HepG2 (cell line): ENCODE data around the gene SIRT7. TPM values are rescaled to one million over a fixed set of nuclear protein-coding genes. Genes with fewer than 3 reads are reported as not detected.

Experiments
- CHCHD3 ChIP-seq: sonication (generic); formaldehyde crosslinking; IDR thresholded peaks from 2 replicates; pipeline ENCODE4 v1.8.0; 2022; ENCODE audit warnings: mild to moderate bottlenecking, missing genetic modification reagents, moderate library complexity
- FOXC1 ChIP-seq: sonication (generic); formaldehyde crosslinking; IDR thresholded peaks from 2 replicates; pipeline ENCODE4 v1.8.0; 2022; ENCODE audit warnings: mild to moderate bottlenecking, missing genetic modification reagents, borderline replicate concordance
- HNRNPK ChIP-seq: fragments of 200-400 bp; formaldehyde crosslinking; IDR thresholded peaks from 2 replicates; pipeline ENCODE4 v1.6.1; 2018; ENCODE audit warnings: low read length, low read depth, moderate library complexity, mild to moderate bottlenecking; ENCODE audit not compliant: poor library complexity, severe bottlenecking
- HOXD1 ChIP-seq: sonication (generic); formaldehyde crosslinking; IDR thresholded peaks from 2 replicates; pipeline ENCODE4 v1.5.0; 2020; ENCODE audit warnings: missing genetic modification reagents
- MEIS1 ChIP-seq: sonication (generic); formaldehyde crosslinking; IDR thresholded peaks from 2 replicates; pipeline ENCODE4 v1.9.0; 2021; ENCODE audit warnings: mild to moderate bottlenecking, missing genetic modification reagents, moderate library complexity, borderline replicate concordance
- RARG ChIP-seq: sonication (generic); formaldehyde crosslinking; IDR thresholded peaks from 2 replicates; pipeline ENCODE4 v1.4.0; 2020; ENCODE audit warnings: low read depth, mild to moderate bottlenecking, missing genetic modification reagents
- RBFOX2 ChIP-seq: fragments of 200-400 bp; formaldehyde crosslinking; IDR thresholded peaks from 2 replicates; pipeline ENCODE4 v1.6.1; 2017; ENCODE audit warnings: low read depth, mild to moderate bottlenecking, low read length
- REXO4 ChIP-seq: sonication (generic); formaldehyde crosslinking; IDR thresholded peaks from 2 replicates; pipeline ENCODE4 v1.8.0; 2022; ENCODE audit warnings: missing genetic modification reagents, mild to moderate bottlenecking, borderline replicate concordance
- SALL2 ChIP-seq: sonication (generic); formaldehyde crosslinking; IDR thresholded peaks from 2 replicates; pipeline ENCODE4 v1.8.1; 2023; ENCODE audit warnings: mild to moderate bottlenecking, missing genetic modification reagents, inconsistent platforms
- SMAD9 ChIP-seq: sonication (generic); formaldehyde crosslinking; IDR thresholded peaks from 2 replicates; pipeline ENCODE4 v1.5.1; 2020; ENCODE audit warnings: mild to moderate bottlenecking, missing genetic modification reagents
- SRSF4 ChIP-seq: fragments of 200-400 bp; formaldehyde crosslinking; IDR thresholded peaks from one replicate; pipeline ENCODE4 v1.6.1; 2018; ENCODE audit warnings: mild to moderate bottlenecking, low read depth, low read length, moderate library complexity; ENCODE audit not compliant: poor library complexity, severe bottlenecking
- WIZ ChIP-seq: sonication (generic); formaldehyde crosslinking; IDR thresholded peaks from 2 replicates; pipeline ENCODE4 v1.5.1; 2020; ENCODE audit warnings: mild to moderate bottlenecking, missing genetic modification reagents
- ZNF256 ChIP-seq: sonication (generic); formaldehyde crosslinking; conservative IDR thresholded peaks from 2 replicates; pipeline ENCODE4 v1.4.0; 2020; ENCODE audit warnings: missing genetic modification reagents
- ZNF3 ChIP-seq: IDR thresholded peaks from 2 replicates; pipeline ENCODE4 v1.7.0; 2017; ENCODE audit warnings: inconsistent platforms
- ZNF326 ChIP-seq: sonication (generic); formaldehyde crosslinking; IDR thresholded peaks from 2 replicates; pipeline ENCODE4 v1.4.0; 2020; ENCODE audit warnings: missing genetic modification reagents, borderline replicate concordance
- ZNF333 ChIP-seq: sonication (generic); formaldehyde crosslinking; IDR thresholded peaks from 2 replicates; pipeline ENCODE4 v1.4.0; 2020; ENCODE audit warnings: mild to moderate bottlenecking, missing genetic modification reagents, borderline replicate concordance
- ZNF337 ChIP-seq: sonication (generic); formaldehyde crosslinking; IDR thresholded peaks from 2 replicates; pipeline ENCODE4 v1.5.1; 2020; ENCODE audit warnings: missing genetic modification reagents, low read depth, mild to moderate bottlenecking, borderline replicate concordance
- polyA plus RNA-seq, 8 experiments: library from polyadenylated mRNA; depleted of rRNA in 3 of 8; stranded (reverse) in 7 of 8; unstranded in 1 of 8; fragments of >200 nt; fragmentation: Illumina TruSeq in 4 of 8; extraction: Trizol in 4 of 8; gene quantifications; 2 replicates each; pipeline versions ENCODE4 v1.2.1 to v1.2.3, GENCODE V29; 2011 to 2016; ENCODE audit warnings: low read depth in 4 of 8, missing spikeins in 1 of 8, mixed read lengths in 1 of 8; ENCODE audit not compliant: insufficient read depth in 1 of 8
- total RNA-seq, 5 experiments: library from RNA; depleted of rRNA; stranded (reverse); fragments of >200 nt; fragmentation: Illumina TruSeq; extraction: Trizol; gene quantifications; 2 replicates each; pipeline ENCODE4 v1.2.3, GENCODE V29; 2016; ENCODE audit warnings: low read depth in 1 of 5
- TF ChIP-seq, protein P1 (sequence below): sonication (generic); formaldehyde crosslinking; IDR thresholded peaks from 2 replicates; pipeline ENCODE4 v1.5.0; 2020; ENCODE audit warnings: mild to moderate bottlenecking, missing genetic modification reagents
- TF ChIP-seq, protein P2 (sequence below): sonication (generic); formaldehyde crosslinking; IDR thresholded peaks from 2 replicates; pipeline ENCODE4 v1.9.0; 2022; ENCODE audit warnings: low read depth, missing genetic modification reagents
- TF ChIP-seq, protein P3 (sequence below): sonication (generic); formaldehyde crosslinking; IDR thresholded peaks from 2 replicates; pipeline ENCODE4 v1.4.0; 2020; ENCODE audit warnings: missing genetic modification reagents

SIRT7 gene
- total and polyA plus RNA-seq, 2 of the 13 experiments (the other 11 are each of a cell fraction or from before 2014, with no cell fraction given): 8.3 to 24.8 TPM

DNA sequence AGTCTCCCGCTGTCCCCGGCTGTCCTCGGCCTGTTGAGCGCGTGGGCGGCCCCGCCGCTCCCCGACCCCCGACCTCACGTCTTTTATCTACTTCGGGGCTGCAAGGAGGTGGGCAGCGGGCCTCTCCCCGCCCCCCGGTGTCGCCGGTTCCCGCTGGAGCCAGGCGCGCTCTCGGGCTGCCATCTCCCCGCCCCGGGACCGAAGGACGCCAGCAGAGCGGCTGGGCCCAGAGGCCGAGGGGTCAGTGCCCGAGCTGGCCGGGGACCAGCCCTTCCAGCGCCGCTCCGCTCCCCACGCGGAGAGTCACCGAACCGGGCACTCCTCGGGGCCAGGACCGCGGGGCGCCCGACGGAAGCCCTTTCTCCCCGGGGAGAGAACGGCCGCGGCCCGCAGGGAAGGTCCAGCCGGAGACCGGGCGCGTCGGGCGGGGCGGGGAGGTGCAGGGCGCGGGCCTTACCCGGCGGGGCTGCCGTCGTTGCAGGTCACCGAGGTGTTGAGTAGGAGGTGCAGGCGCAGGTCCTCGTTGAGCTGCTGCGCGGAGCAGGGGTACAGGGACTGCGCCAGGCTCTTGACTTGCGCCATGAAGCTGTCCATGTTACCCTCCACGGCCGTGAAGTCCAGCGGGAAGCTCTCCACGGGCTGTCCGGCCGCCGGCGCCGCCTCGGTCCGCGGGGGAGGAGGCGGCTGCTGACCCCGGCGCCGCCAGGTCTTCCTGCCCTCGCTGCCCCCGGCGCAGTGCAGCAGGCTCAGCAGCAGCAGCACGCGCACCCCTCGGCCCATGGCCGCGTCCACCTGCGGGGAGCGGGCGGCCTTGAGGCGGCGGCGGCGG lies 42.4 kb upstream of the SIRT7 start (continued):
- TF ChIP-seq SMAD9 (CRISPR knock-in tag) (peak; percentile 84; the same call in 1 of the 2 replicates), HNRNPK (peak; percentile 58), HOXD1 (CRISPR knock-in tag) (peak; percentile 48; the same call in 1 of the 2 replicates), SALL2 (CRISPR knock-in tag) (peak; percentile 22; the same call in 1 of the 2 replicates), ZNF256 (CRISPR knock-in tag) (0 out of 2 replicates have a peak, but pooled peaks have one; percentile 20), MEIS1 (CRISPR knock-in tag) (peak; percentile 24; the same call in 1 of the 2 replicates), ZNF3 (CRISPR knock-in tag) (no peak), RBFOX2 (peak; percentile 90), REXO4 (0 out of 2 replicates have a peak, but pooled peaks have one; percentile 40), ZNF337 (CRISPR knock-in tag) (0 out of 2 replicates have a peak, but pooled peaks have one; percentile 41), CHCHD3 (CRISPR knock-in tag) (0 out of 2 replicates have a peak, but pooled peaks have one; percentile 14), FOXC1 (CRISPR knock-in tag) (peak; percentile 96), SRSF4 (peak; percentile 84), WIZ (CRISPR knock-in tag) (0 out of 2 replicates have a peak, but pooled peaks have one; percentile 33), RARG (CRISPR knock-in tag) (no peak), ZNF333 (CRISPR knock-in tag) (peak; percentile 59; the same call in 1 of the 2 replicates), ZNF326 (CRISPR knock-in tag) (no peak)
- TF ChIP-seq, protein P1, sequence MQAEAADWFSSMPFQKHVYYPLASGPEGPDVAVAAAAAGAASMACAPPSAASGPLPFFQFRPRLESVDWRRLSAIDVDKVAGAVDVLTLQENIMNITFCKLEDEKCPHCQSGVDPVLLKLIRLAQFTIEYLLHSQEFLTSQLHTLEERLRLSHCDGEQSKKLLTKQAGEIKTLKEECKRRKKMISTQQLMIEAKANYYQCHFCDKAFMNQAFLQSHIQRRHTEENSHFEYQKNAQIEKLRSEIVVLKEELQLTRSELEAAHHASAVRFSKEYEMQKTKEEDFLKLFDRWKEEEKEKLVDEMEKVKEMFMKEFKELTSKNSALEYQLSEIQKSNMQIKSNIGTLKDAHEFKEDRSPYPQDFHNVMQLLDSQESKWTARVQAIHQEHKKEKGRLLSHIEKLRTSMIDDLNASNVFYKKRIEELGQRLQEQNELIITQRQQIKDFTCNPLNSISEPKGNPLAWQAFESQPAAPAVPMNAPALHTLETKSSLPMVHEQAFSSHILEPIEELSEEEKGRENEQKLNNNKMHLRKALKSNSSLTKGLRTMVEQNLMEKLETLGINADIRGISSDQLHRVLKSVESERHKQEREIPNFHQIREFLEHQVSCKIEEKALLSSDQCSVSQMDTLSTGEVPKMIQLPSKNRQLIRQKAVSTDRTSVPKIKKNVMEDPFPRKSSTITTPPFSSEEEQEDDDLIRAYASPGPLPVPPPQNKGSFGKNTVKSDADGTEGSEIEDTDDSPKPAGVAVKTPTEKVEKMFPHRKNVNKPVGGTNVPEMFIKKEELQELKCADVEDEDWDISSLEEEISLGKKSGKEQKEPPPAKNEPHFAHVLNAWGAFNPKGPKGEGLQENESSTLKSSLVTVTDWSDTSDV: peak; percentile 78; the same call in 1 of the 2 replicates
- TF ChIP-seq, protein P2, sequence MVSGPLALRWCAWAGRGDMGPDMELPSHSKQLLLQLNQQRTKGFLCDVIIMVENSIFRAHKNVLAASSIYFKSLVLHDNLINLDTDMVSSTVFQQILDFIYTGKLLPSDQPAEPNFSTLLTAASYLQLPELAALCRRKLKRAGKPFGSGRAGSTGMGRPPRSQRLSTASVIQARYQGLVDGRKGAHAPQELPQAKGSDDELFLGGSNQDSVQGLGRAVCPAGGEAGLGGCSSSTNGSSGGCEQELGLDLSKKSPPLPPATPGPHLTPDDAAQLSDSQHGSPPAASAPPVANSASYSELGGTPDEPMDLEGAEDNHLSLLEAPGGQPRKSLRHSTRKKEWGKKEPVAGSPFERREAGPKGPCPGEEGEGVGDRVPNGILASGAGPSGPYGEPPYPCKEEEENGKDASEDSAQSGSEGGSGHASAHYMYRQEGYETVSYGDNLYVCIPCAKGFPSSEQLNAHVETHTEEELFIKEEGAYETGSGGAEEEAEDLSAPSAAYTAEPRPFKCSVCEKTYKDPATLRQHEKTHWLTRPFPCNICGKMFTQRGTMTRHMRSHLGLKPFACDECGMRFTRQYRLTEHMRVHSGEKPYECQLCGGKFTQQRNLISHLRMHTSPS (CRISPR knock-in tag): peak; percentile 46; the same call in 1 of the 2 replicates
- TF ChIP-seq, protein P3, sequence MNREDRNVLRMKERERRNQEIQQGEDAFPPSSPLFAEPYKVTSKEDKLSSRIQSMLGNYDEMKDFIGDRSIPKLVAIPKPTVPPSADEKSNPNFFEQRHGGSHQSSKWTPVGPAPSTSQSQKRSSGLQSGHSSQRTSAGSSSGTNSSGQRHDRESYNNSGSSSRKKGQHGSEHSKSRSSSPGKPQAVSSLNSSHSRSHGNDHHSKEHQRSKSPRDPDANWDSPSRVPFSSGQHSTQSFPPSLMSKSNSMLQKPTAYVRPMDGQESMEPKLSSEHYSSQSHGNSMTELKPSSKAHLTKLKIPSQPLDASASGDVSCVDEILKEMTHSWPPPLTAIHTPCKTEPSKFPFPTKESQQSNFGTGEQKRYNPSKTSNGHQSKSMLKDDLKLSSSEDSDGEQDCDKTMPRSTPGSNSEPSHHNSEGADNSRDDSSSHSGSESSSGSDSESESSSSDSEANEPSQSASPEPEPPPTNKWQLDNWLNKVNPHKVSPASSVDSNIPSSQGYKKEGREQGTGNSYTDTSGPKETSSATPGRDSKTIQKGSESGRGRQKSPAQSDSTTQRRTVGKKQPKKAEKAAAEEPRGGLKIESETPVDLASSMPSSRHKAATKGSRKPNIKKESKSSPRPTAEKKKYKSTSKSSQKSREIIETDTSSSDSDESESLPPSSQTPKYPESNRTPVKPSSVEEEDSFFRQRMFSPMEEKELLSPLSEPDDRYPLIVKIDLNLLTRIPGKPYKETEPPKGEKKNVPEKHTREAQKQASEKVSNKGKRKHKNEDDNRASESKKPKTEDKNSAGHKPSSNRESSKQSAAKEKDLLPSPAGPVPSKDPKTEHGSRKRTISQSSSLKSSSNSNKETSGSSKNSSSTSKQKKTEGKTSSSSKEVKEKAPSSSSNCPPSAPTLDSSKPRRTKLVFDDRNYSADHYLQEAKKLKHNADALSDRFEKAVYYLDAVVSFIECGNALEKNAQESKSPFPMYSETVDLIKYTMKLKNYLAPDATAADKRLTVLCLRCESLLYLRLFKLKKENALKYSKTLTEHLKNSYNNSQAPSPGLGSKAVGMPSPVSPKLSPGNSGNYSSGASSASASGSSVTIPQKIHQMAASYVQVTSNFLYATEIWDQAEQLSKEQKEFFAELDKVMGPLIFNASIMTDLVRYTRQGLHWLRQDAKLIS: peak; percentile 96
